OCI-LY7 (cell line): ENCODE data around the gene ZNF213. TPM values are rescaled to one million over a fixed set of nuclear protein-coding genes. Genes with fewer than 3 reads are reported as not detected.
"Not testable (repeated sequence)": the region's sequence is repeated elsewhere in the genome, so short reads cannot be mapped to it uniquely, and the experiment has no call there.

ENCODE experiments used
- BruUV-seq: library from RNA; stranded (reverse); fragments of 400-500 nt; replicated peaks from 2 replicates; lab custom pipeline; 2021; lab: Mats Ljungman, UMichigan
- CTCF ChIA-PET: fragments of 300-600 bp; sonication (Branson Sonifier 250); formaldehyde crosslinking; loops from one replicate; lab custom pipeline; 2022; ENCODE audit warnings: antibody characterized with exemption; ENCODE audit not compliant: unreplicated experiment; lab: Charles Lee
- POLR2A ChIA-PET: fragments of 300-600 bp; sonication (Branson Sonifier 250); formaldehyde crosslinking; loops from one replicate; lab custom pipeline; 2022; ENCODE audit warnings: antibody characterized with exemption; lab: Charles Lee
- DNase-seq: peaks from one replicate; pipeline ENCODE4 v3.0.0-alpha.2; 2015; ENCODE audit warnings: low spot score
- H2AFZ ChIP-seq: fragments of 200-600 bp; sonication (generic), shearing (Covaris generic); 2 replicates; pipeline ENCODE4 v1.6.1; 2014; ENCODE audit warnings: mild to moderate bottlenecking, antibody characterized with exemption, low read length, moderate library complexity
- H3K27ac ChIP-seq: fragments of 200-600 bp; sonication (generic); 2 replicates; pipeline ENCODE4 v1.5.1; 2014; ENCODE audit warnings: mixed run types, low read depth, mild to moderate bottlenecking, moderate library complexity, low read length, inconsistent platforms; ENCODE audit not compliant: poor library complexity, severe bottlenecking
- H3K36me3 ChIP-seq: fragments of 200-600 bp; sonication (generic); 2 replicates; pipeline ENCODE4 v1.6.1; 2014; ENCODE audit warnings: mild to moderate bottlenecking, antibody characterized with exemption, low read length, moderate library complexity, mixed read lengths; ENCODE audit not compliant: insufficient read depth
- H3K4me1 ChIP-seq: fragments of 200-600 bp; sonication (generic); 2 replicates; pipeline ENCODE4 v1.5.1; 2014; ENCODE audit warnings: mild to moderate bottlenecking, low read length; ENCODE audit not compliant: insufficient read depth, poor library complexity, severe bottlenecking
- H3K4me2 ChIP-seq: fragments of 200-600 bp; sonication (generic); 2 replicates; pipeline ENCODE4 v1.6.1; 2014; ENCODE audit warnings: mild to moderate bottlenecking, low read length
- H3K4me3 ChIP-seq: fragments of 200-600 bp; sonication (generic); 2 replicates; pipeline ENCODE4 v1.5.1; 2014; ENCODE audit warnings: mild to moderate bottlenecking, low read depth, low read length; ENCODE audit not compliant: poor library complexity, severe bottlenecking
- H3K79me2 ChIP-seq: fragments of 200-600 bp; sonication (generic); 2 replicates; pipeline ENCODE4 v1.6.1; 2016; ENCODE audit warnings: low read depth, mild to moderate bottlenecking, low read length, moderate library complexity, mixed read lengths; ENCODE audit not compliant: insufficient read depth
- H3K9me2 ChIP-seq: fragments of 200-600 bp; sonication (generic); 2 replicates; pipeline ENCODE4 v1.6.1; 2016; ENCODE audit warnings: mild to moderate bottlenecking, low read length, mixed read lengths; ENCODE audit not compliant: insufficient read depth
- H3K9me3 ChIP-seq: fragments of 200-600 bp; sonication (generic); 2 replicates; pipeline ENCODE4 v1.6.1; 2014; ENCODE audit warnings: mild to moderate bottlenecking, mixed run types, low read length, mixed read lengths
- H4K20me1 ChIP-seq: fragments of 200-600 bp; sonication (generic); 2 replicates; pipeline ENCODE4 v1.6.1; 2014; ENCODE audit warnings: mild to moderate bottlenecking, antibody characterized with exemption, low read length, moderate library complexity, mixed read lengths; ENCODE audit not compliant: insufficient read depth
- CTCF ChIP-seq: fragments of 200-600 bp; sonication (generic); conservative IDR thresholded peaks from 2 replicates; pipeline ENCODE4 v1.5.1; 2014; ENCODE audit warnings: mild to moderate bottlenecking, antibody characterized with exemption, low read length, moderate library complexity, mixed read lengths
- EZH2phosphoT487 ChIP-seq: fragments of 200-600 bp; sonication (generic); IDR thresholded peaks from 2 replicates; pipeline ENCODE4 v1.6.1; 2018; ENCODE audit warnings: low read depth, borderline replicate concordance, mild to moderate bottlenecking, mixed run types, antibody characterized with exemption, low read length, moderate library complexity, mixed read lengths
- intact Hi-C: fragments of 100-400 bp; cut with micrococcal nuclease; formaldehyde crosslinking; loops from one replicate; pipeline ENCODE4 v1.10.0; 2022; ENCODE audit not compliant: unreplicated experiment
- total RNA-seq, 2 experiments: library from RNA; depleted of rRNA in 1 of 2; stranded (reverse); fragments of >200 nt in 1 of 2; shearing (Covaris generic) in 1 of 2; gene quantifications; 2 replicates each; pipeline ENCODE4 v1.2.3, GENCODE V29; 2014 to 2022

ZNF213 gene
- total RNA-seq, 2 experiments from 2014 or later = 3.4 to 9.1 TPM

DNA sequence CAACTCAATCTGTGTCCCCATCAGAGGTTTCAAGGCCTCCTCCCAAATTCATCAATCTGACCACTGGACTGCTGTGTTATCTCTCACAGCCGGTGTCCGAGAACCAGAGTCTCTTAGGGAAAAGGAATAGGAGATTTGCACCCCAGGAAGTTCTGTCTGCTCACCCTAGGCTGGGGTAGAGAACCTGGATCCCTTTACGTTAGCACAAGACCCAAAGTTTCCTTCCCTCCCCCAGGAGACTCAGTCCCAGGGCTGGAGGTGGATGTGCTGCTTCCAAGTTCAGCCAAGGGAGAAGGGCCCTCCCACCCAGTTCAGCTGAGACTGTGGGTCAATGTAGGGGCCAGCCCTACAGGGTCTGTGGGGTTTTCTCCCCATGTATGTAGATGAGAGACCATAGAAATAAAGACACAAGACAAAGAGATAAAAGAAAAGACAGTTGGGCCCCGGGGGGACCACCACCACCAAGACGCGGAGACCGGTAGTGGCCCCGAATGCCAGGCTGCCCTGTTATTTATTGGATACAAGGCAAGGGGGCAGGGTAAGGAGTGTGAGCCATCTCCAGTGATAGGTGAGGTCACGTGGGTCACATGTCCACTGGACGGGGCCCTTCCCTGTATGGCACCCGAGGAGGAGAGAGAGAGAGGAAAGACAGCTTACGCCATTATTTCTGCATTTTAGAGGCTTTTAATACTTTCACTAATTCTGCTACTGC is 30.4 kb downstream of the ZNF213 start:
- intact Hi-C loops = no loop called here
- Histone ChIP-seq H3K4me1 (peaks cover 7% of the 10 kb centered on the region), H3K9me3 (no peaks in the 10 kb centered on the region), H2AFZ (peak overlapping the region; percentile 97), H3K4me3 (peak overlapping the region; percentile 41), H3K4me2 (peak overlapping the region; percentile 65), H3K79me2 (no peaks in the 10 kb centered on the region), H3K9me2 (no peaks in the 10 kb centered on the region), H3K36me3 (no peaks in the 10 kb centered on the region), H4K20me1 (no peaks in the 10 kb centered on the region), H3K27ac (peak overlapping the region; percentile 23)
- POLR2A ChIA-PET = no interaction called here
- no TSS peak for BruUV-seq
- no peak for DNase-seq
- CTCF ChIA-PET = no interaction called here
- TF ChIP-seq CTCF = no peak
- TF ChIP-seq EZH2phosphoT487 = no peak

DNA sequence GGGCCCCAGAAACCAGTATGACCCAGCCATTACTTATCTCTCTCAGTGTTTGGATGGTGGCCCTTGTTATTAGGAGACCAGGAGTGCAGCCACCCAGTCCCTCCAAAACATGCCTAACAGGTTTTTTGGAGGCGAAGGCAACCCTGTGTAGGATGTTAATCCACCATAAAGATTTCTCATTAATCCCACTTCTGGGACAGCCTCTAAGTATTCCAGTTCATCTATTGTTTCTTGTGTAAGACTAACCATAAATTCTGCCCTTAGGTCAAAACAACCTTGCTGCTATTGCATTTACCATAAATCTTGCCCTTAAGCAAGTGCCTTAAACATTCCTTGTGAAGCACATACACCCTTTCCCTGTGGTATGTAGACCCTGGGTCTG is 31.7 kb downstream of the ZNF213 start:
- POLR2A ChIA-PET = no interaction called here
- peaks cover 7% of the 10 kb centered on the region for H3K4me1 ChIP-seq
- no peaks in the 10 kb centered on the region for H3K9me2 ChIP-seq
- no peaks in the 10 kb centered on the region for H4K20me1 ChIP-seq
- H3K27ac ChIP-seq = no peak overlapping the region
- no TSS peak for BruUV-seq
- no peaks in the 10 kb centered on the region for H3K9me3 ChIP-seq
- CTCF ChIA-PET = no interaction called here
- no peak overlapping the region for H2AFZ ChIP-seq
- DNase-seq = no peak
- H3K36me3 ChIP-seq = no peaks in the 10 kb centered on the region
- no peaks in the 10 kb centered on the region for H3K79me2 ChIP-seq
- intact Hi-C loops = loop anchor here (1.0 to 2.0 kb wide), 2 partner anchors 14 to 108 kb away; no protein-coding TSS in a partner anchor
- H3K4me3 ChIP-seq = no peak overlapping the region
- no peak overlapping the region for H3K4me2 ChIP-seq
- TF ChIP-seq EZH2phosphoT487 (no peak), CTCF (no peak)

DNA sequence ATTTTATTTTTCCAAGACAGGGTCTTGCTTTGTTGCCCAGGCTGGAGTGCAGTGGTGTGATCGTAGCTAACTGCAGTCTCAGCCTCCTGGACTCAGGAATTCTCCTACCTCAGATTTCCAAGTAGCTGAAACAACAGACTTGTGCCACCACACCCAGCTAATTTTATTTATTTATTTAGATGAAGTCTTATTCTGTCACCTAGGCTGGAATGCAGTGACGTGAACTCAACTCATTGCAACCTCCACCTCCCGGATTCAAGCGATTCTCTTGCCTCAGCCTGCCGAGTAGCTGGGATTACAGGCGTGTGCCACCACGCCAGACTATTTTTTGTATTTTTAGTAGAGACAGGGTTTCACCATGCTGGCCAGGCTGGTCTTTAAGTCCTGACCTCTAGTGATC is 33.9 kb downstream of the ZNF213 start:
- H3K36me3 ChIP-seq, H3K79me2 ChIP-seq, H3K27ac ChIP-seq, H3K4me3 ChIP-seq, H3K9me3 ChIP-seq, DNase-seq, H2AFZ ChIP-seq, CTCF ChIA-PET, intact Hi-C loops, H3K4me2 ChIP-seq, H4K20me1 ChIP-seq, H3K9me2 ChIP-seq, BruUV-seq: not testable (repeated sequence)
- POLR2A ChIA-PET = interaction anchor here (0.8 kb wide), 1 partner anchor 412 kb away, joined by 3 read pairs; no protein-coding TSS in a partner anchor
- peaks cover 11% of the 10 kb centered on the region for H3K4me1 ChIP-seq
